H9 (cell line): ENCODE measurements around the gene SUCLG1. TPM values are rescaled to one million over a fixed set of nuclear protein-coding genes. Genes with fewer than 3 reads are reported as not detected.

ENCODE experiments used
- DNase-seq: peaks from one replicate; pipeline ENCODE4 v3.0.0-alpha.2; 2017
- H2AFZ ChIP-seq: one replicate; pipeline ENCODE4 v1.6.1; 2013; ENCODE audit warnings: mild to moderate bottlenecking, low read length, control low read depth, moderate library complexity
- H2AK5ac ChIP-seq: 2 replicates; pipeline ENCODE4 v1.6.1; 2013; ENCODE audit warnings: low read length, control low read depth, mixed read lengths; ENCODE audit not compliant: insufficient read length
- H2BK120ac ChIP-seq: one replicate; pipeline ENCODE4 v1.6.1; 2013; ENCODE audit warnings: low read depth, mild to moderate bottlenecking, low read length, control low read depth, inconsistent platforms; ENCODE audit not compliant: poor library complexity, severe bottlenecking
- H2BK12ac ChIP-seq: 2 replicates; pipeline ENCODE4 v1.6.1; 2013; ENCODE audit warnings: low read length, control low read depth, mixed read lengths, low read depth; ENCODE audit not compliant: insufficient read length
- H2BK15ac ChIP-seq: 2 replicates; pipeline ENCODE4 v1.6.1; 2013; ENCODE audit warnings: low read depth, low read length, control low read depth
- H2BK20ac ChIP-seq: one replicate; pipeline ENCODE4 v1.6.1; 2013; ENCODE audit warnings: low read depth, mild to moderate bottlenecking, low read length, control low read depth, inconsistent platforms; ENCODE audit not compliant: poor library complexity, severe bottlenecking
- H2BK5ac ChIP-seq: 2 replicates; pipeline ENCODE4 v1.6.1; 2013; ENCODE audit warnings: low read length, control low read depth, mixed read lengths; ENCODE audit not compliant: insufficient read length
- H3K14ac ChIP-seq: 2 replicates; pipeline ENCODE4 v1.6.1; 2013; ENCODE audit warnings: low read length, control low read depth; ENCODE audit not compliant: insufficient read depth
- H3K18ac ChIP-seq: 2 replicates; pipeline ENCODE4 v1.6.1; 2013; ENCODE audit warnings: low read depth, mild to moderate bottlenecking, mixed read lengths, low read length, control low read depth; ENCODE audit not compliant: insufficient read length
- H3K23ac ChIP-seq: 2 replicates; pipeline ENCODE4 v1.6.1; 2013; ENCODE audit warnings: low read length, control low read depth, mixed read lengths, low read depth; ENCODE audit not compliant: insufficient read length
- H3K23me2 ChIP-seq: 2 replicates; pipeline ENCODE4 v1.6.1; 2013; ENCODE audit warnings: low read depth, mild to moderate bottlenecking, mixed read lengths, low read length, control low read depth; ENCODE audit not compliant: insufficient read length, poor library complexity, severe bottlenecking
- H3K27ac ChIP-seq: 2 replicates; pipeline ENCODE4 v1.5.1; 2013; ENCODE audit warnings: low read length, control low read depth, mixed read lengths, low read depth; ENCODE audit not compliant: insufficient read length
- H3K27me3 ChIP-seq: 2 replicates; pipeline ENCODE4 v1.6.1; 2013; ENCODE audit warnings: low read length, control low read depth, inconsistent platforms; ENCODE audit not compliant: insufficient read depth
- H3K4ac ChIP-seq: 2 replicates; pipeline ENCODE4 v1.6.1; 2013; ENCODE audit warnings: low read depth, mild to moderate bottlenecking, control low read depth, inconsistent platforms, low read length, moderate library complexity
- H3K4me1 ChIP-seq: 2 replicates; pipeline ENCODE4 v1.6.1; 2013; ENCODE audit warnings: low read length, control low read depth, inconsistent platforms; ENCODE audit not compliant: insufficient read depth
- H3K4me2 ChIP-seq: 2 replicates; pipeline ENCODE4 v1.6.1; 2013; ENCODE audit warnings: low read length, control low read depth, mixed read lengths; ENCODE audit not compliant: insufficient read length, insufficient read depth
- H3K56ac ChIP-seq: 2 replicates; pipeline ENCODE4 v1.6.1; 2013; ENCODE audit warnings: low read depth, mild to moderate bottlenecking, mixed read lengths, low read length, control low read depth; ENCODE audit not compliant: insufficient read length
- H3K79me1 ChIP-seq: 2 replicates; pipeline ENCODE4 v1.6.1; 2013; ENCODE audit warnings: low read depth, mild to moderate bottlenecking, moderate library complexity, low read length, control low read depth, inconsistent platforms; ENCODE audit not compliant: insufficient read depth, poor library complexity, severe bottlenecking
- H3K79me2 ChIP-seq: 2 replicates; pipeline ENCODE4 v1.6.1; 2013; ENCODE audit warnings: low read length, control low read depth, inconsistent platforms; ENCODE audit not compliant: insufficient read depth
- H3K9ac ChIP-seq: 2 replicates; pipeline ENCODE4 v1.6.1; 2013; ENCODE audit warnings: low read length, control low read depth, mixed read lengths; ENCODE audit not compliant: insufficient read length; ENCODE audit errors: extremely low read depth
- H3K9me3 ChIP-seq: one replicate; pipeline ENCODE4 v1.6.1; 2013; ENCODE audit warnings: low read depth, low read length, inconsistent platforms; ENCODE audit not compliant: control insufficient read depth
- H3T11ph ChIP-seq: one replicate; pipeline ENCODE4 v1.6.1; 2013; ENCODE audit warnings: mild to moderate bottlenecking, low read length, control low read depth, inconsistent platforms
- H4K20me1 ChIP-seq: one replicate; pipeline ENCODE4 v1.6.1; 2013; ENCODE audit not compliant: control insufficient read depth, insufficient read length, insufficient read depth
- H4K5ac ChIP-seq: 2 replicates; pipeline ENCODE4 v1.6.1; 2013; ENCODE audit warnings: low read depth, mild to moderate bottlenecking, mixed read lengths, low read length, control low read depth; ENCODE audit not compliant: insufficient read length
- H4K8ac ChIP-seq: replicated peaks from 2 replicates; pipeline ENCODE4 v1.6.1; 2013; ENCODE audit warnings: low read length, control low read depth, mixed read lengths, low read depth; ENCODE audit not compliant: insufficient read length
- H4K91ac ChIP-seq: 2 replicates; pipeline ENCODE4 v1.6.1; 2013; ENCODE audit warnings: low read depth, mild to moderate bottlenecking, moderate library complexity, mixed read lengths, low read length, control low read depth; ENCODE audit not compliant: insufficient read length
- H3K27ac Mint-ChIP-seq, 3 experiments: 2 replicates in 2 of 3; 3 replicates in 1 of 3; pipeline ENCODE4 v1.8.0; 2020 to 2021; ENCODE audit warnings: mixed read lengths in 3 of 3, mild to moderate bottlenecking in 1 of 3, moderate library complexity in 1 of 3
- H3K27me3 Mint-ChIP-seq: 2 replicates; pipeline ENCODE4 v1.8.0; 2021; ENCODE audit warnings: low read depth, mild to moderate bottlenecking, moderate library complexity, mixed read lengths
- H3K36me3 Mint-ChIP-seq, 3 experiments: 2 replicates in 2 of 3; 3 replicates in 1 of 3; pipeline ENCODE4 v1.8.0; 2020 to 2021; ENCODE audit warnings: low read depth in 3 of 3, mixed read lengths in 3 of 3; ENCODE audit not compliant: insufficient read depth in 1 of 3
- H3K4me1 Mint-ChIP-seq, 2 experiments: 2 replicates each; pipeline ENCODE4 v1.8.0; 2020; ENCODE audit warnings: mixed read lengths in 2 of 2
- H3K4me3 Mint-ChIP-seq, 2 experiments: 2 replicates in 1 of 2; 3 replicates in 1 of 2; pipeline ENCODE4 v1.8.0; 2020 to 2021; ENCODE audit warnings: mild to moderate bottlenecking in 2 of 2, mixed read lengths in 2 of 2, moderate library complexity in 1 of 2
- H3K9me3 Mint-ChIP-seq, 2 experiments: 2 replicates in 1 of 2; 3 replicates in 1 of 2; pipeline ENCODE4 v1.8.0; 2020; ENCODE audit warnings: mild to moderate bottlenecking in 2 of 2, mixed read lengths in 2 of 2, moderate library complexity in 1 of 2
- CTCF ChIP-seq: fragments of 200-600 bp; sonication (generic); conservative IDR thresholded peaks from 3 replicates; pipeline ENCODE4 v1.8.0; 2021; ENCODE audit warnings: antibody characterized with exemption, mild to moderate bottlenecking
- WGBS: extraction: QIAGEN DNeasy Blood & Tissue Kit; methylation state at CpG from one replicate; pipeline ENCODE4 v1.1.7; 2013; ENCODE audit warnings: missing lambda C conversion rate, low lambda C conversion rate, mixed read lengths; ENCODE audit not compliant: insufficient read length; ENCODE audit errors: extremely low coverage; 5-methylcytosine and 5-hydroxymethylcytosine counted together
- total RNA-seq: library from RNA; stranded (reverse); gene quantifications from 2 replicates; pipeline ENCODE4 v1.2.1, GENCODE V29; 2021

Gene SUCLG1
- total RNA-seq, 1 experiment from 2014 or later, result 40.0 TPM

- Mint-ChIP-seq H3K27me3 (no peaks in the 10 kb centered on the region; the same call in 1 of the 2 replicates), H3K4me3 (no peak overlapping the region), H3K36me3 (peaks cover 6% of the 10 kb centered on the region in 3 experiments; a peak in 6 of 7 replicates), H3K4me1 (peaks cover 7 to 9% of the 10 kb centered on the region in 2 experiments), H3K27ac (no peak overlapping the region), H3K9me3 (peaks cover 9 to 18% of the 10 kb centered on the region in 2 experiments)
- Histone ChIP-seq H3K4me1 (no peaks in the 10 kb centered on the region), H2BK5ac (no peak overlapping the region), H3K14ac (no peak overlapping the region; the same call in 1 of the 2 replicates), H3K79me2 (no peaks in the 10 kb centered on the region), H3K56ac (no peak overlapping the region), H4K91ac (no peak overlapping the region), H3K23ac (no peak overlapping the region), H2BK120ac (no peak overlapping the region), H2AK5ac (no peak overlapping the region), H3K9ac (no peak overlapping the region), H4K8ac (no peak overlapping the region), H3K4me2 (no peak overlapping the region), H2AFZ (no peak overlapping the region), H3K79me1 (no peaks in the 10 kb centered on the region), H4K5ac (no peak overlapping the region), H3K18ac (no peak overlapping the region), H3K27ac (no peak overlapping the region), H4K20me1 (no peaks in the 10 kb centered on the region), H2BK15ac (no peak overlapping the region), H3T11ph (no peak overlapping the region), H3K27me3 (no peaks in the 10 kb centered on the region), H3K23me2 (no peaks in the 10 kb centered on the region), H3K4ac (no peak overlapping the region), H2BK12ac (no peak overlapping the region), H2BK20ac (no peak overlapping the region), H3K9me3 (no peaks in the 10 kb centered on the region)
- TF ChIP-seq CTCF, result no peak
- WGBS, result no CpG with 5 or more reads among the region's 9 CpGs
- no peak for DNase-seq
These were observed 70.1 kb downstream of the SUCLG1 start for GRCh38 chr2:84388921-84389490.
